Measurements from ENCODE around the gene KCMF1. TPM values are rescaled to one million over a fixed set of nuclear protein-coding genes. Genes with fewer than 3 reads are reported as not detected.

KCMF1 gene
- total and polyA plus RNA-seq, 7 donors = 74.6 to 374 (median 148) TPM

- Histone ChIP-seq H3K27ac (no peak overlapping the region), H3K27me3 (ENCODE audit: insufficient read depth in 3 of 3, low read length in 2 of 3) (no peaks in the 10 kb centered on the region), H3K36me3 (ENCODE audit: insufficient read depth in 1 of 2, low read depth in 1 of 2) (peaks cover 3 to 18% of the 10 kb centered on the region in 2 donors), H3K4me3 (no peak overlapping the region), H3K4me1 (peaks cover 25% of the 10 kb centered on the region), H3K9me3 (no peaks in the 10 kb centered on the region)
- TF ChIP-seq, protein P1, sequence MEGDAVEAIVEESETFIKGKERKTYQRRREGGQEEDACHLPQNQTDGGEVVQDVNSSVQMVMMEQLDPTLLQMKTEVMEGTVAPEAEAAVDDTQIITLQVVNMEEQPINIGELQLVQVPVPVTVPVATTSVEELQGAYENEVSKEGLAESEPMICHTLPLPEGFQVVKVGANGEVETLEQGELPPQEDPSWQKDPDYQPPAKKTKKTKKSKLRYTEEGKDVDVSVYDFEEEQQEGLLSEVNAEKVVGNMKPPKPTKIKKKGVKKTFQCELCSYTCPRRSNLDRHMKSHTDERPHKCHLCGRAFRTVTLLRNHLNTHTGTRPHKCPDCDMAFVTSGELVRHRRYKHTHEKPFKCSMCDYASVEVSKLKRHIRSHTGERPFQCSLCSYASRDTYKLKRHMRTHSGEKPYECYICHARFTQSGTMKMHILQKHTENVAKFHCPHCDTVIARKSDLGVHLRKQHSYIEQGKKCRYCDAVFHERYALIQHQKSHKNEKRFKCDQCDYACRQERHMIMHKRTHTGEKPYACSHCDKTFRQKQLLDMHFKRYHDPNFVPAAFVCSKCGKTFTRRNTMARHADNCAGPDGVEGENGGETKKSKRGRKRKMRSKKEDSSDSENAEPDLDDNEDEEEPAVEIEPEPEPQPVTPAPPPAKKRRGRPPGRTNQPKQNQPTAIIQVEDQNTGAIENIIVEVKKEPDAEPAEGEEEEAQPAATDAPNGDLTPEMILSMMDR (IDR thresholded peaks at IDR 0.05) = no peak
- DNase-seq (no peak), ATAC-seq (no peak)
- WGBS, 3 donors = 96 to 97% (median 96%) methylated on average over 9 of the region's 9 CpGs
- intact Hi-C loops (cut with DNase I) = no loop called here
Measured at GRCh38 chr2:84965827-84966226, 5.1 kb upstream of the KCMF1 start.

- no peaks in the 10 kb centered on the region for H3K9me3 ChIP-seq
- H3K27me3 ChIP-seq (ENCODE audit: insufficient read depth in 3 of 3, low read length in 2 of 3) = no peaks in the 10 kb centered on the region
- peaks cover 3 to 18% of the 10 kb centered on the region in 2 donors for H3K36me3 ChIP-seq (ENCODE audit: insufficient read depth in 1 of 2, low read depth in 1 of 2)
- intact Hi-C loops (cut with DNase I) = no loop called here
- DNase-seq (no peak), ATAC-seq (no peak)
- no peak overlapping the region for H3K4me3 ChIP-seq
- TF ChIP-seq, protein P1 (IDR thresholded peaks at IDR 0.05) = no peak
- H3K27ac ChIP-seq = no peak overlapping the region
- WGBS, 3 donors = 94 to 95% (median 95%) methylated on average over 7 of the region's 7 CpGs
- peaks cover 25% of the 10 kb centered on the region for H3K4me1 ChIP-seq
Measured at GRCh38 chr2:84966731-84967130, 4.2 kb upstream of the KCMF1 start.

DNA sequence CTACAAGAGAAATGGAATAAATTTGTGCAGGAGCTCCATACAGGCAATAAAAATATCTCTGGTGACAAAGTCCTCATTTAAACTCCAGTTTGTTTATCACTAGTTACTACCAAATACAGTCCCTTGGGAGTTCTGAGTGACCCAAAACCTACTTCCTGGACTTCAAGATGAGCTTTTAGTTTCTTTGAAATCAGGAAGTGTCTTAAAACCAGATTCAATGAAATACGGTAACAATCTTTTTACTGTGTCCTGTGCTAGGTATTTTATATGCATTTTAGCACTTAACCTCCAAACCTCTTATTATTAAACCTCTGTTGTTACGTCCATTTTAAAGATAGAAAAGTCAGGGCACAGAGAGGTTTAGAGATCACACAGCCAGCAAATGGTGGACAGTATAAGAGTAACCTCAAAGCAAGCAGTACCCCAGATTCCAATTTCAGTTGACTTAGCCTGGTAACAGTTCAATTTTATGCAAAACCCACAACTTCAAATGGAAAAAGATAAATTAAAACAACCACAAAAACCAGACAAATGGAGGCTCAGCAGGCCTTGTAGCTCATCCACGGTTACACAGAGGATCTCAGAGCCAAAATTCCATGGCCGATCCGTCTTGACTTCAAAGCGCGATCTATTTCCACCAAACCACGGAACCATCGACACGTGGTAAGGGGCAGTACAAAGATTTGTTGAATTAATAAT lies 1.3 kb upstream of the KCMF1 start:
- peaks cover 3 to 23% of the 10 kb centered on the region in 2 donors for H3K36me3 ChIP-seq (ENCODE audit: insufficient read depth in 1 of 2, low read depth in 1 of 2)
- H3K4me1 ChIP-seq = peaks cover 38% of the 10 kb centered on the region
- DNase-seq (no peak), ATAC-seq (peak in 1 of 4 donors; percentile 34)
- peak overlapping the region; percentile 98 for H3K27ac ChIP-seq
- TF ChIP-seq, protein P1 (IDR thresholded peaks at IDR 0.05) = no peak
- H3K4me3 ChIP-seq = peak overlapping the region; percentile 89
- intact Hi-C loops (cut with DNase I) = loop anchor here (5.0 kb wide), 1 partner anchor 43 kb away; no protein-coding TSS in a partner anchor
- 4% methylated on average over 10 of the region's 10 CpGs for whole genome bisulfite sequencing, 3 donors
- H3K27me3 ChIP-seq (ENCODE audit: insufficient read depth in 3 of 3, low read length in 2 of 3) = no peaks in the 10 kb centered on the region
- no peaks in the 10 kb centered on the region for H3K9me3 ChIP-seq

DNA sequence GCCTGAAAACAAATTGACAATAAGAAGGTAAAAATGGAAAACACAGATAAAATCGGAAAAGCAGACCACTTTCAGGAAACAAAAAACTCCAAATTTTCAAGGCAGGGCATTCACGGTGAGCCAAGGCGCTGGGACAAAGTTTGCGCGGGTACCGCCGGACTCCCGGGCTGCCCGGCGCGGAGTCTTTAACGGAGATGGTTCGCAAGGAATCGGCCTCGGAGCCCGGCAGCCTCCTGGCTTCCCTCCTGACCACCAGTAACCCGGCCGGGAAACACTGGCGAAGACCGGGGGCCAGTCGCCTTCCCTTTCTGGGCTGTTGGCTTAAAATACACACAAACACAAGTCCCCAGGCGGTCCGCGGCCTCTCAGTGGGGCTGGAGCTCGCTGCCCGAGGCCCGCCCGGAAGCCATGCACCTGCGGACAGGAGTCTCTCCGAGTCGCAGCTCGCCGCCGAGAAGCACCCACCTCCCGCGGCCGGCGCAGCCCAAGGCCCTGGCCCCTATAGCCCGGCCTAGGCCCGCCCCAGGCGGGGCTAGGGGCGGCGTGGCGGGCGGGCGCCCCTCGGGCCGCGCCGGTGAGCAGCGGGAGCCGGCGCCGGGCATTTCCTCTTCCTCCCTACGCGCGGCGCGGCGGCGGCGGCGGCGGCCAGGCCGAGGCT lies 622 bp upstream of the KCMF1 start:
- peaks cover 0 to 19% of the 10 kb centered on the region in 2 donors for H3K36me3 ChIP-seq (ENCODE audit: insufficient read depth in 1 of 2, low read depth in 1 of 2)
- H3K4me3 ChIP-seq = peak overlapping the region; percentile 89
- 0% methylated on average over 41 to 65 of the region's 65 CpGs for WGBS, 3 donors
- H3K4me1 ChIP-seq = peaks cover 44% of the 10 kb centered on the region
- intact Hi-C loops (cut with DNase I) = loop anchor here (5.0 kb wide), 1 partner anchor 42 kb away; no protein-coding TSS in a partner anchor
- no peaks in the 10 kb centered on the region for H3K27me3 ChIP-seq (ENCODE audit: insufficient read depth in 3 of 3, low read length in 2 of 3)
- no peaks in the 10 kb centered on the region for H3K9me3 ChIP-seq
- TF ChIP-seq, protein P1 (IDR thresholded peaks at IDR 0.05) = no peak
- DNase-seq = peak; percentile 67 to 83
- peak overlapping the region; percentile 98 for H3K27ac ChIP-seq
- peak; percentile 53 to 65 (median 59) for ATAC-seq

Measured in psoas muscle (tissue), 8 donors.